SK-N-SH treated with all-trans-retinoic acid at 6 μM for 48 hours (cell line): ENCODE measurements around the gene AQP10.
"Not testable (repeated sequence)": the region's sequence is repeated elsewhere in the genome, so short reads cannot be mapped to it uniquely, and the experiment has no call there.

Experiments
- ATAC-seq: fragments of 200-7000 bp; cut with Tn5 transposase; 3 replicates; pipeline ENCODE4 v1.9.1; 2020; ENCODE audit warnings: mild to moderate bottlenecking, moderate library complexity
- ARNTL ChIP-seq: fragments of 450-650 bp; formaldehyde crosslinking; IDR thresholded peaks from 2 replicates; pipeline ENCODE4 v1.5.0; 2020; ENCODE audit warnings: low read depth, mild to moderate bottlenecking, moderate library complexity, borderline replicate concordance
- BACH2 ChIP-seq: fragments of 250-450 bp; sonication (Bioruptor Pico); IDR thresholded peaks from 2 replicates; pipeline ENCODE4 v1.9.0; 2021; ENCODE audit warnings: mild to moderate bottlenecking, borderline replicate concordance
- CREB5 ChIP-seq: fragments of 250-450 bp; sonication (Bioruptor Pico); IDR thresholded peaks from 2 replicates; pipeline ENCODE4 v1.5.1; 2020; ENCODE audit warnings: low read depth, mild to moderate bottlenecking, moderate library complexity
- CSDC2 ChIP-seq: fragments of 250-450 bp; sonication (Bioruptor Pico); IDR thresholded peaks from 2 replicates; pipeline ENCODE4 v1.5.0; 2020; ENCODE audit warnings: mild to moderate bottlenecking, moderate library complexity
- CSRNP3 ChIP-seq: fragments of 250-450 bp; sonication (Bioruptor Pico); IDR thresholded peaks from 2 replicates; pipeline ENCODE4 v1.5.1; 2021; ENCODE audit warnings: mild to moderate bottlenecking, moderate library complexity
- GLIS3 ChIP-seq: fragments of 250-450 bp; sonication (Bioruptor Pico); IDR thresholded peaks from 2 replicates; pipeline ENCODE4 v1.5.0; 2020; ENCODE audit warnings: mild to moderate bottlenecking, moderate library complexity
- ISL1 ChIP-seq: fragments of 250-450 bp; sonication (Bioruptor Pico); IDR thresholded peaks from 2 replicates; pipeline ENCODE4 v2.1.2; 2022; ENCODE audit warnings: mild to moderate bottlenecking, moderate library complexity
- PATZ1 ChIP-seq: fragments of 250-450 bp; sonication (Bioruptor Pico); IDR thresholded peaks from 2 replicates; pipeline ENCODE4 v1.8.0; 2020; ENCODE audit warnings: mild to moderate bottlenecking, moderate library complexity, borderline replicate concordance
- POU6F1 ChIP-seq: fragments of 250-450 bp; sonication (Bioruptor Pico); IDR thresholded peaks from 2 replicates; pipeline ENCODE4 v1.8.0; 2021; ENCODE audit warnings: low read depth, mild to moderate bottlenecking, moderate library complexity, borderline replicate concordance
- PPARA ChIP-seq: fragments of 250-450 bp; sonication (Bioruptor Pico); IDR thresholded peaks from 2 replicates; pipeline ENCODE4 v1.5.0; 2020; ENCODE audit warnings: mild to moderate bottlenecking, borderline replicate concordance
- SNAI2 ChIP-seq: fragments of 250-450 bp; sonication (Bioruptor Pico); IDR thresholded peaks from 2 replicates; pipeline ENCODE4 v1.5.0; 2020; ENCODE audit warnings: mild to moderate bottlenecking, moderate library complexity
- TCF4 ChIP-seq: fragments of 250-450 bp; sonication (Bioruptor Pico); IDR thresholded peaks from 2 replicates; pipeline ENCODE4 v1.8.0; 2021; ENCODE audit warnings: mild to moderate bottlenecking, moderate library complexity, borderline replicate concordance
- TOX ChIP-seq: fragments of 250-450 bp; sonication (Bioruptor Pico); IDR thresholded peaks from 2 replicates; pipeline ENCODE4 v1.8.0; 2021; ENCODE audit warnings: mild to moderate bottlenecking, moderate library complexity, borderline replicate concordance
- TSHZ2 ChIP-seq: fragments of 250-450 bp; sonication (Bioruptor Pico); IDR thresholded peaks from 2 replicates; pipeline ENCODE4 v1.5.0; 2020; ENCODE audit warnings: mild to moderate bottlenecking, moderate library complexity
- ZC3H10 ChIP-seq: fragments of 250-450 bp; sonication (Bioruptor Pico); IDR thresholded peaks from 2 replicates; pipeline ENCODE4 v1.5.1; 2021; ENCODE audit warnings: mild to moderate bottlenecking, moderate library complexity
- ZFP3 ChIP-seq: fragments of 250-450 bp; sonication (Bioruptor Pico); IDR thresholded peaks from 2 replicates; pipeline ENCODE4 v1.5.0; 2020; ENCODE audit warnings: mild to moderate bottlenecking, moderate library complexity
- ZFP30 ChIP-seq: fragments of 450-650 bp; formaldehyde crosslinking; IDR thresholded peaks from 2 replicates; pipeline ENCODE4 v1.5.0; 2022; ENCODE audit warnings: mild to moderate bottlenecking, moderate library complexity
- ZNF565 ChIP-seq: fragments of 450-650 bp; formaldehyde crosslinking; conservative IDR thresholded peaks from 2 replicates; pipeline ENCODE4 v1.5.0; 2020; ENCODE audit warnings: low read depth, mild to moderate bottlenecking, moderate library complexity
- ZNF70 ChIP-seq: fragments of 450-650 bp; formaldehyde crosslinking; IDR thresholded peaks from 2 replicates; pipeline ENCODE4 v1.5.0; 2020; ENCODE audit warnings: mild to moderate bottlenecking, moderate library complexity

AQP10 gene

GRCh38 chr1:154360288-154360687, 39.4 kb downstream of the AQP10 start:
- TF ChIP-seq PPARA (CRISPR knock-in tag) (no peak), ZFP3 (CRISPR knock-in tag) (no peak), TSHZ2 (no peak), SNAI2 (CRISPR knock-in tag) (no peak)
- ATAC-seq = no peak

- ATAC-seq = not testable (repeated sequence)
Measured at GRCh38 chr1:154360881-154361280, 40.0 kb downstream of the AQP10 start.

- TF ChIP-seq CREB5 (no peak), ZNF565 (no peak), ZC3H10 (CRISPR knock-in tag) (no peak), TOX (no peak), BACH2 (CRISPR knock-in tag) (no peak), PPARA (CRISPR knock-in tag) (no peak), PATZ1 (no peak), ZNF70 (CRISPR knock-in tag) (no peak)
- TF ChIP-seq, all 23 proteins: peak for 0
- ATAC-seq = no peak
Measured at GRCh38 chr1:154361357-154361756, 40.5 kb downstream of the AQP10 start.

- ATAC-seq = no peak
- TF ChIP-seq ZNF70 (CRISPR knock-in tag) (no peak), PPARA (CRISPR knock-in tag) (no peak), ZFP3 (CRISPR knock-in tag) (no peak), GLIS3 (no peak), CSDC2 (CRISPR knock-in tag) (no peak), CSRNP3 (CRISPR knock-in tag) (no peak), TOX (no peak), ISL1 (CRISPR knock-in tag) (no peak), TCF4 (no peak), ZC3H10 (CRISPR knock-in tag) (no peak), ZFP30 (no peak), CREB5 (no peak), ZNF565 (no peak), PATZ1 (no peak), POU6F1 (CRISPR knock-in tag) (no peak), ARNTL (CRISPR knock-in tag) (no peak)
Measured at GRCh38 chr1:154371436-154371835, 50.5 kb downstream of the AQP10 start.

GRCh38 chr1:154373777-154374357, 53.0 kb downstream of the AQP10 start:
- not testable (repeated sequence) for ATAC-seq
